NB4 (cell line): ENCODE data around the gene AASDHPPT.

Experiments used
- CTCF ChIP-seq: IDR thresholded peaks from one replicate; pipeline ENCODE4 v1.5.1; 2012; ENCODE audit warnings: low read depth, low read length
- MAX ChIP-seq: IDR thresholded peaks from 2 replicates; pipeline ENCODE4 v1.6.1; 2011; ENCODE audit warnings: low read depth, low read length
- MYC ChIP-seq: IDR thresholded peaks from 2 replicates; pipeline ENCODE4 v1.6.1; 2011; ENCODE audit warnings: low read depth, low read length
- POLR2A ChIP-seq: IDR thresholded peaks from 2 replicates; pipeline ENCODE4 v1.6.1; 2011; ENCODE audit warnings: mild to moderate bottlenecking; ENCODE audit not compliant: insufficient read length; ENCODE audit errors: extremely low read depth

- no peak for TF ChIP-seq CTCF
- TF ChIP-seq POLR2A: no peak
- TF ChIP-seq MAX: no peak
- TF ChIP-seq MYC: no peak
These were observed 54.5 kb downstream of the AASDHPPT start for GRCh38 chr11:106131998-106132397.
